ENCODE results near the gene SSTR5.

SSTR5 gene

DNA sequence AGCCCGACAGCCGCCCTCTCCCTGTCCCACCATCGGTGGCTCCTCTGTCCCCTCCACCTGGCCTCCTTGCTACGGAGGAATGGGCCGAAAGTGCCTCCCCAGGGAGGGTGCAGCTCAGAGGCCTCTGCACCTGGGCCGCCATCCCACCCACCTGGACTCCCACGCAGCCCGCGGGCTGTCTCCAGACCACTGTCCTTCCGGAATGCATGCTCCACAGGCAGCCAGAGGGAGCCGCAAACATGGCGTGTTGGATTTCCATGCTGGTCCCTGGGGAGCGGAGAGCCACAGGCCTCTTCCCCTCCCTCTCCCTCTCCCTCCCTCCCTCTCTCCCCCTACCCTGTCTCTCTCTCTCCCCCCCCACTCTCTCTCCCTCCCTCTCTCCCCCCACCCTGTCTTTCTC lies 3.0 kb downstream of the SSTR5 start:
- H3K4me1 ChIP-seq (ENCODE audit: control insufficient read depth, insufficient read depth, low read length): peaks cover 2% of the 10 kb centered on the region
- peaks cover 23 to 48% of the 10 kb centered on the region in 2 donors for H3K27me3 ChIP-seq (ENCODE audit: control insufficient read depth in 1 of 2, insufficient read depth in 2 of 2, low read length in 2 of 2)
- H3K27ac ChIP-seq (ENCODE audit: low read length): no peak overlapping the region
- H3K9me3 ChIP-seq (ENCODE audit: control insufficient read depth in 2 of 2, low read length in 2 of 2): no peaks in the 10 kb centered on the region
- no peak overlapping the region for H3K9ac ChIP-seq (ENCODE audit: low read length in 2 of 2)
- H3K4me3 ChIP-seq (ENCODE audit: low read length in 2 of 2): no peak overlapping the region
- no peaks in the 10 kb centered on the region for H3K36me3 ChIP-seq (ENCODE audit: control insufficient read depth in 2 of 2, insufficient read depth in 2 of 2, low read length in 2 of 2)

DNA sequence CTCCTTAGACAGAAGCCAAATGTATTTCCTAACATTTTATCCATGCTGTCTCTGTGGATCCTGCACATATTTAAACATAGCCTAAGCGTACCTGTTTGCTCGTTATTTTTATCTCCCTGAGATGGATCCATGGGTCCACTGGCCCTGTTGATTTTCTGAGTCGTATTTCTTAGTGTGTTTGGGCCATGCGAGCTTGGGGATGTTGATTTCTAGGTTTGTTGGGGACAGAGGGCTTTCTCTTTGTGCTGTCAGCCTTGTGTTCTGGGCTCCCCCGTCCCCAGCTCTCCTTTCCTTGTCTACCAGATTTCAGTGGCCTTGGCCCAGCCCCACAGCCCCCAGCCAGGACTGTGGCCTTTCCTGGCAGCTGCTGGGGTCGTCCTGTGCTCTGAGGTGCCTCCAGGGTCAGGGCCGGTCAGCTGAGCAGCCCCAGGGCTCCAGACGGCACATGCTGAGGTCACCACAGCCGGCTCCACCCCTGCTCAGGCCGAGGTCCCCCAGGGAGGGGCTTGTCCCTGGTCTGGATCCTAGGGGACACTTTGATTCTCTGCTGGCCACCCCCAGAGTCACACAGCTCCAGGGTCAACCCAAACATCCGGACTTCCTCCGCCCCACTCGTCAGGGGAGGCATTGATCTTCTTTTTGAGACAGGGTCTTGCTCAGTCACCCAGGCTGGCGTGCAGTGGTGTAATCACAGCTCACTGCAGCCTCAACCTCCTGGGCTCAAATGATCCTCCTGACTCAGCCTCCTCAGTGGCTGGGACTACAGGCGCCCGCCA lies 4.4 kb downstream of the SSTR5 start:
- Histone ChIP-seq H3K36me3 (ENCODE audit: control insufficient read depth in 2 of 2, insufficient read depth in 2 of 2, low read length in 2 of 2) (no peaks in the 10 kb centered on the region), H3K27ac (ENCODE audit: low read length) (no peak overlapping the region), H3K9me3 (ENCODE audit: control insufficient read depth in 2 of 2, low read length in 2 of 2) (no peaks in the 10 kb centered on the region), H3K9ac (ENCODE audit: low read length in 2 of 2) (no peak overlapping the region), H3K27me3 (ENCODE audit: control insufficient read depth in 1 of 2, insufficient read depth in 2 of 2, low read length in 2 of 2) (peaks cover 31 to 40% of the 10 kb centered on the region in 2 donors), H3K4me3 (ENCODE audit: low read length in 2 of 2) (no peak overlapping the region), H3K4me1 (ENCODE audit: control insufficient read depth, insufficient read depth, low read length) (peaks cover 2% of the 10 kb centered on the region)

- H3K27ac ChIP-seq (ENCODE audit: low read length): no peak overlapping the region
- H3K36me3 ChIP-seq (ENCODE audit: control insufficient read depth in 2 of 2, insufficient read depth in 2 of 2, low read length in 2 of 2): no peaks in the 10 kb centered on the region
- H3K4me1 ChIP-seq (ENCODE audit: control insufficient read depth, insufficient read depth, low read length): peaks cover 2% of the 10 kb centered on the region
- peaks cover 38 to 46% of the 10 kb centered on the region in 2 donors for H3K27me3 ChIP-seq (ENCODE audit: control insufficient read depth in 1 of 2, insufficient read depth in 2 of 2, low read length in 2 of 2)
- no peak overlapping the region for H3K4me3 ChIP-seq (ENCODE audit: low read length in 2 of 2)
- no peaks in the 10 kb centered on the region for H3K9me3 ChIP-seq (ENCODE audit: control insufficient read depth in 2 of 2, low read length in 2 of 2)
- no peak overlapping the region for H3K9ac ChIP-seq (ENCODE audit: low read length in 2 of 2)
Observed at GRCh38 chr16:1077877-1078578, 5.5 kb downstream of the SSTR5 start.

- Histone ChIP-seq H3K36me3 (ENCODE audit: control insufficient read depth in 2 of 2, insufficient read depth in 2 of 2, low read length in 2 of 2) (no peaks in the 10 kb centered on the region), H3K4me3 (ENCODE audit: low read length in 2 of 2) (no peak overlapping the region), H3K4me1 (ENCODE audit: control insufficient read depth, insufficient read depth, low read length) (peaks cover 2% of the 10 kb centered on the region), H3K9me3 (ENCODE audit: control insufficient read depth in 2 of 2, low read length in 2 of 2) (no peaks in the 10 kb centered on the region), H3K27ac (ENCODE audit: low read length) (no peak overlapping the region), H3K9ac (ENCODE audit: low read length in 2 of 2) (no peak overlapping the region), H3K27me3 (ENCODE audit: control insufficient read depth in 1 of 2, insufficient read depth in 2 of 2, low read length in 2 of 2) (peaks cover 37 to 45% of the 10 kb centered on the region in 2 donors)
Observed at GRCh38 chr16:1078579-1079021, 6.1 kb downstream of the SSTR5 start.

DNA sequence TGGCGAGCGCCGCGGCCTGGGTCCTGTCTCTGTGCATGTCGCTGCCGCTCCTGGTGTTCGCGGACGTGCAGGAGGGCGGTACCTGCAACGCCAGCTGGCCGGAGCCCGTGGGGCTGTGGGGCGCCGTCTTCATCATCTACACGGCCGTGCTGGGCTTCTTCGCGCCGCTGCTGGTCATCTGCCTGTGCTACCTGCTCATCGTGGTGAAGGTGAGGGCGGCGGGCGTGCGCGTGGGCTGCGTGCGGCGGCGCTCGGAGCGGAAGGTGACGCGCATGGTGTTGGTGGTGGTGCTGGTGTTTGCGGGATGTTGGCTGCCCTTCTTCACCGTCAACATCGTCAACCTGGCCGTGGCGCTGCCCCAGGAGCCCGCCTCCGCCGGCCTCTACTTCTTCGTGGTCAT lies 6.8 kb downstream of the SSTR5 start:
- Histone ChIP-seq H3K4me1 (ENCODE audit: control insufficient read depth, insufficient read depth, low read length) (peaks cover 2% of the 10 kb centered on the region), H3K9me3 (ENCODE audit: control insufficient read depth in 2 of 2, low read length in 2 of 2) (peaks cover 0 to 6% of the 10 kb centered on the region in 2 donors), H3K27ac (ENCODE audit: low read length) (no peak overlapping the region), H3K36me3 (ENCODE audit: control insufficient read depth in 2 of 2, insufficient read depth in 2 of 2, low read length in 2 of 2) (no peaks in the 10 kb centered on the region), H3K4me3 (ENCODE audit: low read length in 2 of 2) (no peak overlapping the region), H3K27me3 (ENCODE audit: control insufficient read depth in 1 of 2, insufficient read depth in 2 of 2, low read length in 2 of 2) (peaks cover 38 to 39% of the 10 kb centered on the region in 2 donors), H3K9ac (ENCODE audit: low read length in 2 of 2) (no peak overlapping the region)

GRCh38 chr16:1079786-1080525 lies 7.4 kb downstream of the SSTR5 start:
- H3K4me1 ChIP-seq (ENCODE audit: control insufficient read depth, insufficient read depth, low read length): peaks cover 2% of the 10 kb centered on the region
- no peak overlapping the region for H3K9ac ChIP-seq (ENCODE audit: low read length in 2 of 2)
- H3K27me3 ChIP-seq (ENCODE audit: control insufficient read depth in 1 of 2, insufficient read depth in 2 of 2, low read length in 2 of 2): peaks cover 42 to 44% of the 10 kb centered on the region in 2 donors
- H3K27ac ChIP-seq (ENCODE audit: low read length): no peak overlapping the region
- H3K4me3 ChIP-seq (ENCODE audit: low read length in 2 of 2): no peak overlapping the region
- peaks cover 0 to 12% of the 10 kb centered on the region in 2 donors for H3K9me3 ChIP-seq (ENCODE audit: control insufficient read depth in 2 of 2, low read length in 2 of 2)
- no peaks in the 10 kb centered on the region for H3K36me3 ChIP-seq (ENCODE audit: control insufficient read depth in 2 of 2, insufficient read depth in 2 of 2, low read length in 2 of 2)

- no peak overlapping the region for H3K27ac ChIP-seq (ENCODE audit: low read length)
- no peaks in the 10 kb centered on the region for H3K36me3 ChIP-seq (ENCODE audit: control insufficient read depth in 2 of 2, insufficient read depth in 2 of 2, low read length in 2 of 2)
- H3K4me3 ChIP-seq (ENCODE audit: low read length in 2 of 2): no peak overlapping the region
- no peak overlapping the region for H3K9ac ChIP-seq (ENCODE audit: low read length in 2 of 2)
- H3K27me3 ChIP-seq (ENCODE audit: control insufficient read depth in 1 of 2, insufficient read depth in 2 of 2, low read length in 2 of 2): peaks cover 46 to 48% of the 10 kb centered on the region in 2 donors
- H3K4me1 ChIP-seq (ENCODE audit: control insufficient read depth, insufficient read depth, low read length): peaks cover 2% of the 10 kb centered on the region
- peaks cover 4 to 22% of the 10 kb centered on the region in 2 donors for H3K9me3 ChIP-seq (ENCODE audit: control insufficient read depth in 2 of 2, low read length in 2 of 2)
Observed at GRCh38 chr16:1080801-1081733, 8.5 kb downstream of the SSTR5 start.

DNA sequence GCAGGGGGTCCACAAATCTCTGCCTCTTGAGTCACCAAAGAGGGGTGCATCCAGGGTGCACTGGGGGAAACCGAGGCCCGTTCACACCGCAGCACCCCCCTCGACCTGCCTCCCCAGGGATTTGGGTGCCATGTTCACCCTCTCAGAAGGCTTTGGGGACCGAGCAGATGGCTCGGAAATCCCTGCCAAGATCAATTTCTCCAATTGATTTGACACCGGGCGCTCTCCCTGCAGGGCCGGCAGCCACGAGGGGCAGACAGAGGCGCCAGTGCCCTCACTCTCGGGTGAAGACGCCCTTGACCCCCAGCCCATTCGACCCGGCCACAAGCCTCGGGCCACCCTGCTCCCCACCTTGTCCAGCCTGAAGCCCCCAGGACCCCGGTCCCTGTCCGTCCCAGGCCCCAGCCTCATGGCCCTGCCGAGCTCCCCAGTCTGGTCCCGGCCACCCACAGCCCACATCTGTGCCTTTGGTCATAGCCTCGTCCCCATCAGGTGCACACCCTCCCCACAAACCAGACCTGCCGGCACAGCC lies 9.3 kb downstream of the SSTR5 start:
- no peak overlapping the region for H3K4me3 ChIP-seq (ENCODE audit: low read length in 2 of 2)
- no peaks in the 10 kb centered on the region for H3K36me3 ChIP-seq (ENCODE audit: control insufficient read depth in 2 of 2, insufficient read depth in 2 of 2, low read length in 2 of 2)
- H3K9me3 ChIP-seq (ENCODE audit: control insufficient read depth in 2 of 2, low read length in 2 of 2): peaks cover 4 to 22% of the 10 kb centered on the region in 2 donors
- H3K9ac ChIP-seq (ENCODE audit: low read length in 2 of 2): no peak overlapping the region
- peaks cover 2% of the 10 kb centered on the region for H3K4me1 ChIP-seq (ENCODE audit: control insufficient read depth, insufficient read depth, low read length)
- H3K27ac ChIP-seq (ENCODE audit: low read length): no peak overlapping the region
- H3K27me3 ChIP-seq (ENCODE audit: control insufficient read depth in 1 of 2, insufficient read depth in 2 of 2, low read length in 2 of 2): peaks cover 46% of the 10 kb centered on the region in 2 donors

DNA sequence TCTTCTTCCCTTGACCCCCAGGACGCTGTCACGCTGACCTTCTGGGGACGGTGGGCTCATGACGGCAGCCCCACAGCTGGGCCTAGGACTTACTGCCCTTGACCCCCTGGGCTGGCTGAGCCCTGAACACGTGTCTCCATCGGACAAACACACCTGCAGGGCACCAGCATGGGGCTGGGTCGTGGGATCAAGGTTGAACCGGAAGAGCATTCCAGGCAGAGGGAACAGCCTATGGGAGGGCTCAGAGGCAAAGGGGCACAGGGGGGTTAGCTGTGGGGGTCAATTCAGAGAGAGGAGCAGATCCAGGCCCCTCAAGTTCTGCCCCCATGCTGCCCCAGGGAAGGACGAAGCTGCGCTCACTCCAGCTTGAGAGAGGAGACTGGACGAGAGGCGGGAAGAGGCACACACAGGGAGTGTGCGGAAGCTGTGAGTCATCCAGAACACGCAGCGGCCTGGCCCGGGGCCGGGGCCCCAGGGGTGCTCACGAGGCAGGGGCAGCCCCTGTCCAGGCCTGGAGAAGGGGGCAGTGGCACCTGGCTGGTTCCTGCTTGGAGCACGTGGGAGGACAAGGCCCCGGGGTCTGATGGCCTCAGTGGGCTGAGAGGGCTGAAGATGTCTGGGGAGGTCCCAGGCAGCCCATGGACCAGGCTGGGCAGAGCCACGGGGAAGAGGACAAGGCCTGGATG lies 9.9 kb downstream of the SSTR5 start:
- no peaks in the 10 kb centered on the region for H3K36me3 ChIP-seq (ENCODE audit: control insufficient read depth in 2 of 2, insufficient read depth in 2 of 2, low read length in 2 of 2)
- peaks cover 40 to 46% of the 10 kb centered on the region in 2 donors for H3K27me3 ChIP-seq (ENCODE audit: control insufficient read depth in 1 of 2, insufficient read depth in 2 of 2, low read length in 2 of 2)
- no peak overlapping the region for H3K9ac ChIP-seq (ENCODE audit: low read length in 2 of 2)
- no peak overlapping the region for H3K4me3 ChIP-seq (ENCODE audit: low read length in 2 of 2)
- peaks cover 4 to 22% of the 10 kb centered on the region in 2 donors for H3K9me3 ChIP-seq (ENCODE audit: control insufficient read depth in 2 of 2, low read length in 2 of 2)
- H3K4me1 ChIP-seq (ENCODE audit: control insufficient read depth, insufficient read depth, low read length): peaks cover 2% of the 10 kb centered on the region
- no peak overlapping the region for H3K27ac ChIP-seq (ENCODE audit: low read length)
